NCI-H2081 (cell line): ENCODE results near the gene DRC1.
"Not testable (repeated sequence)": the region's sequence is repeated elsewhere in the genome, so short reads cannot be mapped to it uniquely, and the experiment has no call there.

ENCODE experiments used
- DNase-seq, 2 experiments: peaks; one replicate each; lab custom pipeline; 2025; lab: John Stamatoyannopoulos, UW

DRC1 gene

DNA sequence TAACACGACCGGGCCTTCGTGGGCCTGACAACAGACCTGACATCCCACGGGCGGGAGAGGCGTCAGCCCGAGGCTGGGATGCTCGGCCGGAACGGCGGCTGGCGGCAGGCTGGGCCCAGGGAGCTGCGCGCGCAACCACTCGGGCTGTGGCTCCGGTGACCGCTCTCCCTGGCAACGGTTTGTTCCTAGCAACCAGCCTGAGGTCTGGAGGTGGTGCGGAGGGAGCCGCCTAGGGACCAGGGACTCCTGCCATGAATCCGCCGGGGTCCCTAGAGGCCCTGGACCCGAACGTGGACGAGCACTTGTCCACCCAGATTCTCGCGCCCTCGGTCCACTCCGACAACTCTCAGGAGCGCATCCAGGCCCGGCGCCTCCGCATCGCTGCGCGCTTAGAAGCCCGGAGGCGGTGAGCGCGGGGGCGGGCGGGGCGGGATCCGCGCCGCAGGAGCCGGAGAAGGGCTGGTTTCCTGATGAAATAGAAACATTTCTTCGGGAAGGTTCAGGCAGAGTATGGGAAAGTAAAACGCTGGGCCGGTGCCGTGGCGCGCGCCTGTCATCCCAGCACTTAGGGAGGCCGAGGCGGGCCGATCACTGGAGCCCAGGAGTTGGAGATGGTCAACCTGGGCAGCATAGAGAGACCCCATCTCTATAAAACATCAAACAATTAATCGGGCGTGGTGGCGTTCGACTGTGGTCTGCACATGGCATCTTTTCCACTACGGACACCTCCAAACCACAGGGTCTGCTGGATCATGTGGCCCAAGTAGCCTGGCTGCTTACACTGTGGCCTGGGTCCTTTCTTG lies at the start of gene DRC1:
DRC1 (plus strand) TSS at position 182 of the 803 bp plus-strand sequence; CDS start at position 252, 70 bp downstream.
- peak; percentile 49 to 54 for DNase-seq

DNA sequence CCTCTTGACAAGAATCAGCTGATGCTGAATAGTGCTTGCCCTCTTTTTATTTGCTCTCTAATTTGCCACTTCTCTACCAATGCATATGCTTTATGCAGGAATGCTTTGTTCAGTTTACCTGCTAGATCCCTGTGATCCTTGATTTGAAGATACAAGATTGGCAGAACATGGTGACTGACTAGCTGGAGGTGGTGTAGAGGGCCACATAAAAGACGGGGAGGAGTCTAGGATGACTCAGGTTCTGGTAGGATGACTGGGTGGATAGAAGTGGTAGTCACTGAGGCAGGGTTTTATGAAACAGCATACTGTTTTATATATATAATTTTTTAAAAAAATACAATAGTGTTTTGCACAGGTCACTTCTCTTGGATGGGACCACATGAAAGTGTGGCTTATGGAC lies 48.8 kb upstream of the DRC1 start:
- DNase-seq = no peak

DNA sequence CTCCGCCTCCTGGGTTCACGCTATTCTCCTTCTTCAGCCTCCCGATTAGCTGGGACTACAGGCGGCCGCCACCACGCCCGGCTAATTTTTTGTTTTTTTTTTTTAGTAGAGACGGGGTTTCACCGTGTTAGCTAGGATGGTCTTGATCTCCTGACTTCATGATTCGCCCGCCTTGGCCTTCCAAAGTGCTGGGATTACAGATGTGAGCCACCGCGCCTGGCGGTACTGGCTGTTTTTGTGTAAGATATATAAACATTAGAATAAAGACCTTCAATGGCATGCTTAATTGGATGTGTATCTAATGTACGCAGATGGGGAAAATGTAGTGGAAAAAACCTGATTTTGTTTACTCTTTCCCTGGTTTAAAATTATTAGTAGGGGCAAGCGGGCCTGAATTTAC lies 47.3 kb upstream of the DRC1 start:
- not testable (repeated sequence) for DNase-seq

DNA sequence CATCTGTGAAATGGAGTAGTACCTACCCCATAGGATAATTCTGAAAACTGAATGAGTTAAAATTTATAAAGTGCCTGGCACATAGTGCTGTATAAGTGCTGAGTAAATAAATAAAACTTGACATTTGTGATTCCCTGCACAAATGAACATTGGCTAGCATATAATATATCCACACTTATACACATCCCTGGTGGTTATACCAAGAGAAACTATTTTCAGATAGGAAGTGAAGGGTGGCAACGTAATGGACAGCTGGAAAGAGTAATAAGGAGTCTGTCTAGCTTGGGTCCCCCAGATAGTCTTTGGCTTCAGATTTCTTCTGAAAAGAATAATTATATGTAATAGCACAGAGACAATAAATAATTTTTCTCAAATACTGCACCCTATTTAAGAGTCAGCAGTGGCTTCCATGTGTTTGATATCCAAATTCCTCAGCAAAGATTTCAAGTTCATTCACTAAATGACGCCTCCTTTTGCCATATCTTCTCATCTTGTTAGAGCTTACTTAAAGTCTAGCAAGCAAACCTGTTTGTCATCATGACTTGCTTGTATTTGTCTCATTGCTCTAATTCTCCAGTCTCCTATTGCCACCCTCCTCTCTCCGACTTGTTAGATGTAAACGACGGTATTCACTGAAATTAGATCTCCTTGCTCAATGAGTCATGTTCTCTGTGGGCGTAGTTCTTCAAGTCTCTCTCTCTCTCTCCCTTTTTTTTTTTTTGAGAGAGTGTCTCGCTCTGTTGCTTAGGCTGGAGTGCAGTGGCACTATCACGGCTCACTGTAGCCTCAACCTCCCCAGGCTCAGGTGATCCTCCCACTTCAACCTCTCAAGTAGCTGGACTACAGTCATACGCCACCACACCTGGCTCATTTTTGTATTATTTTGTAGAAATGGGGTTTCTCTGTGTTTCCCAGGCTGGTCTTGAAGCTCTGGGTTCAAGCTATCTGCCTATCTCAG lies 46.4 kb upstream of the DRC1 start:
- DNase-seq = no peak

DNA sequence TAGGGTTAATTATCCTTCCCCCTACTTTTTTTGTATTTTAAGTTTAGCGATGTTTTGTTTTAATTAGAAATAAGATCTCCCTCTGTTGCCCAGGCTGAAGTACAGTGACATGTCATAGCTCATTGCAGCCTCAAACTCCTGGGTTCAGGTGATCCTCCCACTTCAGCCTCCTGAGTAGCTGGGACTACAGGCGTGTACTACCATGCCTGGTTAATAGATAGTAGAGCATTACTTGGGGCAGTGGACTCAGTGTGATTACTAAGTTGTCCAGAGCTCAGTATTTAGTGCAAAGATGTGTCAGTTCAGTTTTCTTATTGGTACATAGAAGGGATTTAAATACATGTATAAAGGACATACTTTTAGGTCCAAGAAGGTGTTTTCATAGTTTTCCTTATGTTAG lies 45.6 kb upstream of the DRC1 start:
- DNase-seq = no peak

DNA sequence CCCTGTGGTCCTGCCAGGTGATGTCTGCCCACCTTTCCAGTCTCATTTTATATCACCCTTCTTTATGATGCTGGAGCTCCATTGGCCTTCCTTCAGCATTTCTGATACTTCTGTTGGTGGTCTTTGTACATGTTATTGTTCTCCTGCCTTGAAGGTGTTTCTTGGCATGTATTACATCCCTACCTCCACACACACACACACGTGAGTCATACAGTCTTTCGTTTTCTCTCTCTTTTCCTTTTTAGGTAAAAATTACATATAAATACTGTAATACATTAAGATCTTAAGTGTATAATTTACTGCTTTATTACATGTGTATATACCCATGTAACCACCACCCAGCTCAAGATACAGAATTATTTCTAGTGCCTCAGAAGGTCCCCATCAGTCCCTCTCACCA lies 44.9 kb upstream of the DRC1 start:
- DNase-seq = no peak

DNA sequence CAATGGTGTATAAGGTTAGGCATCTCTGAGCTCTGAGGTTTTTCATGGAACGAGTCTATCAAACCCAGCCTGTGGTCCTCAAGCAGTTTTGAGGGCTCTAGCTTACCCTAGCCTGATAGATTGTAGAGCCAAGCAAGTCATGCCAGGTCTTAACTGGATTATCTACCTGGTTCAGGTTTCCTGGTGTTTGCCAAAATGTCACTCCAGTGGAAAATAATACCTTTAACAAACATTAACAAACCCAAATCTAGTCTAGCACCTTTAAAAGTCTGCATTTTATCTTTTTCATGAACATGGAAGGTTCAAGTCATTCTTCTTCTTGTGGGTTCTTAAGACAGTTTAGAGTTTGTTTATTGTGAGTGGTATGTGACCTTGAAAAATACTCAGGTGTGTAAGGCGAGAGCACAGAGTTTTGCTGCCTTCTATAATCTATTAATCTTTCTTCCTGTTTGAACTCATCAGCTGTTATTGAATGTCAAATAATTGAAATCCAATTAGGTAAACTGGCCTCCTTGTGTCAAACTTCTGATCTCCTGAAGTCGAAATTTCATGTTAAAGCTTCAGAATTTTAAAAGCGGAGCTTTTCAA lies 41.7 kb upstream of the DRC1 start:
- no peak for DNase-seq

DNA sequence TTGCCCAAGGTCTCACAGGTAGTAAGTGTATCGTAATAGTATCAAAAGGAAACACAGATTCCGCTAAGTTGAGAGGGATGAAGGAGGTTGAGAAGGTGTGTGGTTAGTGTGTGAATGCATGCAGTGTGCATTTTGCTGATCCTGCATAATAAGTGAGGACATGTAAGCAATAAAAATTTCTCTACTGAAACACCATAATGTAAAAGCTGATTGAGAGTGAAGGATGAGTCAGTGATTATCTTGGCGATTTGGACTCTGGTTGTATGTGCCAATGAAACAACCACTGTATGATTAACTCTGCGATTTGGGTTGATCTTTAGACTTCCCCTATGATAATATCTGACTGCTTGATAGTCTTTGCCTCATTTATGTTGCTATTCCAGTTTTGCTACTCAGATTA lies 38.4 kb upstream of the DRC1 start:
- DNase-seq = no peak

DNA sequence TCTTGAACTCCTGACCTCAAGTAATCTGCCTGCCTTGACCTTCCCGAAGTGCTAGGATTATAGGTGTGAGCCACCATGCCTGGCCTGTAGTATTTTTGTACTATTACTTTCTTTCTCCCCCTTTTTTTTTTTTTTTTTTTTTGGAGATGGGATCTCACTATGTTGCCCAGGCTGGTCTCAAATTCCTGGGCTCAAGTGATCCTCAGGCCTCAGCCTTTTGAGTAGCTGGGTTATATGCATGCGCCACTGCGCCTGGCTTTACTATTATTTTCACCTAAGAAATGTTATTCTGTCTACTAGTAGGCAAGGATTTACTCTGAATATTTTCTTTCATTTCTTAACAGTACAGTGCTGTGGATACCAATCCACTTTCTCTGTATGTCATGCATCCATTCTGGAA lies 37.8 kb upstream of the DRC1 start:
- no peak for DNase-seq

DNA sequence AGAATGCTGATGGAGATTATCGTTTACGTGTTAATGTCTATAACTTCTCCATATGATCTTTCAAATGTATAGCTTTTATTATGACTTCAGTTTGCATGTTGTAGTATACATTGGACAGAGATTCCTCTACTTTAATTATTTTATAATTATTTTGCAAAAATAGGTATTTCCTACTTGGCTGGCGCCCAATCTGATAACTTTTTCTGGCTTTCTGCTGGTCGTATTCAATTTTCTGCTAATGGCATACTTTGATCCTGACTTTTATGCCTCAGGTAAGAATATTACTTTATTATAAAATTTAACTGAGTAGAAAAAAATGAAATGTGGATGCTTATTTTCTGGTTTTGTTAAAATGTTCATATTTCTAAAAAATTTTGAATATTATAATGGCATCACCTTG lies 37.1 kb upstream of the DRC1 start:
- DNase-seq = no peak

DNA sequence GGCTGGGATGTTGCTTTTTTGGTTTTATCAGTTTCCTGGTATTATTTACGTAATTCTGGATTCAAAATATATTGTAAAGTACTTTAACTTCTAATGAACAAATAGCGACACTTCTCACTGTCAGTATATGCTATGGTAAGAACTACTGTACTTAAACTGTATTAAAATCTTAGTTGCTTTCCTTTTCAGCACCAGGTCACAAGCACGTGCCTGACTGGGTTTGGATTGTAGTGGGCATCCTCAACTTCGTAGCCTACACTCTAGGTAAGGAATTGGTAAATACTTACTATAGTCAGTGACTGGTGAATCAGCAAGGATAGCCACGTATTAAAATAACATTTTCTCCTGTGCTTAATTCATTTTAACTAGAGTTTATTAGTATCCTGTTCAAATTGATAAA lies 34.8 kb upstream of the DRC1 start:
- DNase-seq = no peak

DNA sequence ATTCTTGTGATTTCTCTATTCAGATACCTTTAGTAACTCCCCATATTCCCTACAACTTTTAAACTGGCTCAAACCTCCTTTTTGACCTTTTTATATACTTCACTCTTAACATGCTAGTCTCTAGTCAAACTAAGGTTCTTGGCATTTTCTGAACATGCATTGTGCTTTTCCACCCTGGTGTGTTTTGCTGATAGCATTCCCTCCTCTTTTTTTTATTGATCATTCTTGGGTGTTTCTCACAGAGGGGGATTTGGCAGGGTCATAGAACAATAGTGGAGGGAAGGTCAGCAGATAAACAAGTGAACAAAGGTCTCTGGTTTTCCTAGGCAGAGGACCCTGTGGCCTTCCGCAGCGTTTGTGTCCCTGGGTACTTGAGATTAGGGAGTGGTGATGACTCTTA lies 32.1 kb upstream of the DRC1 start:
- not testable (repeated sequence) for DNase-seq

DNA sequence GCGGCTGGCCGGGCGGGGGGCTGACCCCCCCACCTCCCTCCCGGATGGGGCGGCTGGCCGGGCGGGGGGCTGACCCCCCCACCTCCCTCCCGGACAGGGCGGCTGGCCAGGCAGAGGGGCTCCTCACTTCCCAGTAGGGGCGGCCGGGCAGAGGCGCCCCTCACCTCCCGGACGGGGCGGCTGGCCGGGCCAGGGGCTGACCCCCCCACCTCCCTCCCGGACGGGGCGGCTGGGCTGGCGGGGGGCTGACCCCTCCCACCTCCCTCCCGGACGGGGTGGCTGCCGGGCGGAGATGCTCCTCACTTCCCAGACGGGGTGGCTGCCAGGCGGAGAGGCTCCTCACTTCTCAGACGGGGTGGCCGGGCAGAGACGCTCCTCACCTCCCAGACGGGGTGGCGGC lies 30.8 kb upstream of the DRC1 start:
- not testable (repeated sequence) for DNase-seq

DNA sequence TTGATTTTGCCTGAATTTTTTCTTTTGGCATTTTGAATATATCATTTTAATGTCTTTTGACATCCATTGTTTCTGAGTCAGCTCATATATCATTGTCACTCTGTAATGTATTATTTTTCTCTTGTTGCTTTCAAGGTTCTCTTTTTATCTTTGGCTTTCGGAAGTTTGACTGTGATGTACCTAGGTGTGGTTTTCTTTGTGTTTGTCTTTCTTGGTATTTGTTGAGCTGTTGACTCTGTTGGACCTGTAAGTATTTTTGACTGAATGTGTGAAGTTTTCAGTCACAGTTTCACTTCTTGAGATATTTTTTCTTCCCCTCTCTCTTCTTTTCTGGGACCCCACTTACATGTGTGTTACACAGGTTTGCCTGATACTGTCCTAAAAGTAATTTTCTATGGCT lies 24.9 kb upstream of the DRC1 start:
- no peak for DNase-seq

DNA sequence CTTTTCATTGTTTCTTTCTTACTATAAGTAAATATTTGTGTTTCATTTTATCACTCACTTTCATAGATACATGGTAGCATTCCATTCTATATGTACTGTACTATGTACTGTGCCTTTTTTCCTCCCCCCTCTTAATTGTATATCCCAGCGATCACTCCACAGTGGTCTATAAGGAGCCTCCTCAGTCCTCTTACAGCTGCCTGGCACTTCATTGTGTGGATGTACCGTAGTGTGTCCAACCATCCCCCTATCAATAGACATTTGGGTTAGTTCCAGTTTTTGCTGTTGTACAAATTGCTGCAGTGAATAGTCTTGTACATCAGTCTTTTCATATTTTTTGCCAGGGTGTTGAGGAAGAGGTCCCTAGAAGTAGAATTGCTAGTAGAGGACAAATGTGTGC lies 21.4 kb upstream of the DRC1 start:
- DNase-seq = peak in 1 of 2 experiments; percentile 11

DNA sequence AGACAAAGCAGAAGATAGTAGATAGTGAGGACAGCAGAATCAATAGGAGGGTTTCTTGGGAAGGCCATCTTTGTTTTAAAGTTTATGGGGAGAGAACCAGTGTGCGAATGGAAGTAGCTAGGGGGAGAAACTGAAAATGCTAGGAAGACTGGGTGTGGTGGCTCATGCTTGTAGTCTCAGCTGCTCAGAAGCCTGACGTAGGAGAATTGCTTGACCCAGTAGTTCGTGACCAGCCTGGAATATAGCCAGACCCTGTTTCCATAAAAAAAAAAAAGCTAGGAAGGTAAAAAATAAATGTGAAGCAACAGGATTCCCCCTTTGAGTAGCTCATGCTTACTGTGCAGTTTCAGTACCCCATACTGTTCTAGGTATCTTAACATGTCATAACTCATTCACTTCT lies 19.2 kb upstream of the DRC1 start:
- no peak for DNase-seq

DNA sequence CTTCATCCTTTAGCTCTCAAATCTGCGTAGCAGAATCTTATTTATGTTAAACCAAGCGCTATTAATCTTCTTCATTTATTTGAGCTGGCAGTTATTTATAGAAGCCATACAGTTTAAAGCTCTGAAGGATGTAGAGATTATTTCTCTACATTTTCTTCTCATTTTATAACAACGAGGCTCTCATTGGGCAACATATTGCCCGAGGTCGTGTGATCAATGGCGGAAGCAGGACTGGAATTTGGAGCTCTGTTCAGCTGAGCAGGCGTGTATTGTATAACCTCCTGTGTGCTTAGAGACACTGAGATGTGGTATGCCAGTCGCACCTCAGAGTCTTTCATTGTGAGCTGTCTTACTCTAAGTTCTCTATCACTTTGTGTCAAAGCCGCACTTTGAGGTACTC lies 17.5 kb upstream of the DRC1 start:
- DNase-seq = no peak

DNA sequence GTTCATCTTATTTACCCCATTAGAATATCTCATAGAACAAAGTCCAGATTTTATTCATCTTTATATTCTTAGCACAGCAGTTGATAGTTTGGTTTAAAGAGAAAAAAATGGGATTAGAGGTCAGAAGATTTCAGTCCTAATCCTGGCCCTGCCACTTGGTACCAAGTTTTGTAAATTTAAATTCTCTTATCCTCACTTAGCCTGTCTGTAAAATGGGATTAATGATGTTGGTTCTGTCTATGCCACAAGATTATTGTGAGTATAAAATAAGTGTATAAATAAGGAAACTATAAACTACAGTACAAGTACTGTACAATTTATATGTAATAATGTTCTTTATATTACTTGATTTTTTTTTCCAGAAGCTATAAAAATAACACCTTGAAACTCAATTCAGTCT lies 17.1 kb upstream of the DRC1 start:
- no peak for DNase-seq

DNA sequence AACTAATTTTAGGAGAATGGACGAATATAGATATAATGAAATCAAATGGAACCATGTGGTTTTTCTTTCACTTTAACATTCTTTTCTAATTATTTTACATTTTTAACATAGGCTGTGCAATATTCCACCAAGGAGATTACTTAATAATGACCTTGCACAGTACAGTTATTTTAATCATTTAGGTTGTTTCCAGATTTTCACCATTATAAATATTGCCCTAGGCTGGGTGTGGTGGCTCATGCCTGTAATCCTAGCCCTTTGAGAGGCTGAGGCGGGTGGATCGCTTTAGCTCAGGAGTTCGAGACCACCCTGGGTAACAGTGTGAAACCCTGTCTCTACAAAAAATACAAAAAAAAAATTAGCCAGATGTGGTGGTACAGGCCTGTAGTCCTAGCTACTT lies 14.5 kb upstream of the DRC1 start:
- no peak for DNase-seq

DNA sequence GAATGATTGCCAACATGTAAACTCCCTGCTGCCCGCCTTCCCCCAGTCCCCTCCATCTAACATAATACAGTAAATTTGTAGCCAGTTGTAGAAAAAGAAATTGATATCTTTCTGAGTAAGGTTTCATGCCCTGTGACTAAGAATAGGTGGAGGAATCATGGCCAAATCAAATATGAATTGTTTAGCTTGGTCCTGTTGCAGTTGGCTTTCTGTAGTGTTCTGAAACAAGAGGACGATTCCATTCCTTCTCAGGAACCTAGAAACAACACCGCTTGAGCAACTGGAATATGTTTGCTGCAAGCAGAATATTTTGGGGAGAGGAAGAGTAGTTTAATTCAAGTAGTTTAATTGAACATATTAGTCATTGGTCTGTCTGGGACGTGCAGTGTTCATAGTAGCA lies 7.0 kb upstream of the DRC1 start:
- DNase-seq = no peak

DNA sequence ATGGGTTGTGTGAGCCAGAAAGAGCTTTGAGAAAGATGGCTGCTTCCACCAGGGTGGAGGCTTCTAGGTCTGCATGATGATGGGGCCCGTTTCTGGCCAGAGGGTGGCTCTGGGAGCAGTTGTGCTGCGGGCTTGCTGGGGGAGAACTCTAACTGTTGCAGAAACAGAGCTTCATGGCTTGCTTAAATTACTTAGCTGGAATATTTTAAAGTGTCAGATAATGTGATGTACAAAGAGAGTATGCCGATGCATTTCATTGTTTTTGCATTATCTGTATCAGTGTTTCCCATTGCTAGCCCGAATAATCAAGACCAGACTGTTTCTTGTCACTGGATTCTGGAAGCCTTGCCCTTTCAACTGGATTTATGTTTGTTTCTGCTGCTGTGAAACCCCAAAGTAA lies 6.3 kb upstream of the DRC1 start:
- DNase-seq = no peak

DNA sequence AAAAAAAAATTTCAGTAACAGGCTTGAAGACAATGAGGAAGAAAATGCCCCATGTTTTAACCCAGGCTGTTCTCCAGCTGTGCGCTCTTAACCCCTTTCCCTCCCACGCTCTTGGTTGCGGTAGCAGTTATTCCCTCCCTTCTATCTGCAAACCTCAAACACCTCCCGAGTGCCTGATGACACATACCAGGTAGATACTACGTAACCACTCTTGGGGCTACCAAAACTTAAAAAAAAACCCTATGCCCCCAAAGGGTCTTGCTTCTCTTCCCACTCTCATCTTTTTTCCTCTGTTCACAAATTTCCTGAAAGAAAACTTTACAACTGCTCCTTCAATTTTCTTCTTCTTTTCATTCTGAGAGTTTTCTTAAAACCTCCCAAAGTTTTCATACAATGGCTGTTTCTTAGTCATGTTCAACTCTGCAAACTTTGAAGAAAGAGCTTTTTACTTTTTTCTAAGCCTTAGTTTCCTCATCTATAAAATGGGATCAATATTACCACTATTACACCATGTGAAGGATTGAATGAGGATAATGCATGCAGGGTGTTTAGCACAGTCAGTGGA lies 4.9 kb upstream of the DRC1 start:
- no peak for DNase-seq
